Hepatocyte (in vitro differentiated cells): ENCODE results near the gene MRFAP1L1. TPM values are rescaled to one million over a fixed set of nuclear protein-coding genes. Genes with fewer than 3 reads are reported as not detected.

Source experiments
- DNase-seq: peaks from one replicate; pipeline ENCODE4 v3.0.0-alpha.2; 2016; ENCODE audit warnings: low spot score
- H2AFZ ChIP-seq: fragments of 200-600 bp; sonication (generic); 2 replicates; pipeline ENCODE4 v1.6.0; 2016; ENCODE audit warnings: antibody characterized with exemption, mild to moderate bottlenecking
- H3K27ac ChIP-seq: fragments of 200-600 bp; sonication (generic); 2 replicates; pipeline ENCODE4 v1.5.1; 2016; ENCODE audit warnings: mild to moderate bottlenecking
- H3K27me3 ChIP-seq: fragments of 200-600 bp; sonication (generic); 2 replicates; pipeline ENCODE4 v1.6.1; 2016
- H3K36me3 ChIP-seq: fragments of 200-600 bp; sonication (generic); replicated peaks from 2 replicates; pipeline ENCODE4 v1.5.1; 2016; ENCODE audit warnings: low read depth; ENCODE audit not compliant: insufficient read depth
- H3K4me1 ChIP-seq: fragments of 200-600 bp; sonication (generic); 2 replicates; pipeline ENCODE4 v1.5.1; 2016; ENCODE audit warnings: mild to moderate bottlenecking, moderate library complexity; ENCODE audit not compliant: insufficient read depth
- H3K4me2 ChIP-seq: fragments of 200-600 bp; sonication (generic); 2 replicates; pipeline ENCODE4 v1.6.0; 2016
- H3K4me3 ChIP-seq: fragments of 200-600 bp; sonication (generic); 2 replicates; pipeline ENCODE4 v1.5.1; 2016; ENCODE audit warnings: mild to moderate bottlenecking
- H3K79me2 ChIP-seq: fragments of 200-600 bp; sonication (generic); 2 replicates; pipeline ENCODE4 v1.6.0; 2017; ENCODE audit warnings: mild to moderate bottlenecking
- H3K9me2 ChIP-seq: fragments of 200-600 bp; sonication (generic); replicated peaks from 2 replicates; pipeline ENCODE4 v1.6.0; 2017; ENCODE audit warnings: mild to moderate bottlenecking; ENCODE audit not compliant: insufficient read depth
- H3K9me3 ChIP-seq: fragments of 200-600 bp; sonication (generic); 2 replicates; pipeline ENCODE4 v1.5.1; 2016; ENCODE audit warnings: low read depth, mild to moderate bottlenecking
- H4K20me1 ChIP-seq: fragments of 200-600 bp; sonication (generic); 2 replicates; pipeline ENCODE4 v1.6.0; 2016; ENCODE audit warnings: mild to moderate bottlenecking; ENCODE audit not compliant: insufficient read depth, poor library complexity, severe bottlenecking
- CTCF ChIP-seq: fragments of 200-600 bp; sonication (generic); IDR thresholded peaks from 2 replicates; pipeline ENCODE4 v1.5.1; 2016; ENCODE audit warnings: antibody characterized with exemption, mild to moderate bottlenecking; ENCODE audit not compliant: poor library complexity
- EZH2 ChIP-seq: fragments of 200-600 bp; sonication (generic); IDR thresholded peaks from 2 replicates; pipeline ENCODE4 v1.6.1; 2016; ENCODE audit warnings: antibody characterized with exemption, mild to moderate bottlenecking, borderline replicate concordance
- EZH2phosphoT487 ChIP-seq: fragments of 200-600 bp; sonication (generic); IDR thresholded peaks from one replicate; pipeline ENCODE4 v1.6.1; 2018; ENCODE audit warnings: antibody characterized with exemption, mild to moderate bottlenecking, low read depth, moderate library complexity; ENCODE audit not compliant: unreplicated experiment, severe bottlenecking
- WGBS: methylation state at CpG from one replicate; pipeline ENCODE4 v1.1.6; 2016; ENCODE audit warnings: low lambda C conversion rate; ENCODE audit errors: missing lambda C conversion rate; 5-methylcytosine and 5-hydroxymethylcytosine counted together
- polyA plus RNA-seq: library from polyadenylated mRNA; unstranded; fragments of >200 nt; fragmentation: Nextera tagmentation; extraction: Ambion mirVana; gene quantifications from 2 replicates; pipeline ENCODE4 v1.2.1, GENCODE V29; 2016
- total RNA-seq: library from RNA; depleted of rRNA; stranded (reverse); fragments of >200 nt; gene quantifications from 2 replicates; pipeline ENCODE4 v1.2.3, GENCODE V29; 2014

The MRFAP1L1 gene
- total and polyA plus RNA-seq, 2 experiments from 2014 or later = 60.8 to 84.9 TPM

GRCh38 chr4:6722891-6723290 lies 13.2 kb upstream of the MRFAP1L1 start:
- peaks cover 15% of the 10 kb centered on the region for H3K79me2 ChIP-seq

GRCh38 chr4:6721121-6721520 lies 11.5 kb upstream of the MRFAP1L1 start:
- Histone ChIP-seq H3K27me3 (no peaks in the 10 kb centered on the region), H3K79me2 (peaks cover 31% of the 10 kb centered on the region), H3K9me2 (no peaks in the 10 kb centered on the region), H3K36me3 (no peaks in the 10 kb centered on the region), H3K4me1 (peaks cover 7% of the 10 kb centered on the region), H2AFZ (no peak overlapping the region), H3K9me3 (no peaks in the 10 kb centered on the region), H3K4me2 (no peak overlapping the region), H4K20me1 (peaks cover 16% of the 10 kb centered on the region), H3K4me3 (no peak overlapping the region), H3K27ac (no peak overlapping the region)
- DNase-seq = no peak
- WGBS = 94% methylated on average over 10 of the region's 10 CpGs
- no peak for TF ChIP-seq EZH2phosphoT487
- no peak for TF ChIP-seq EZH2
- no peak for TF ChIP-seq CTCF

More at GRCh38 chr4:6722891-6723290, 13.2 kb upstream of the MRFAP1L1 start:
- Histone ChIP-seq H3K4me1 (peaks cover 6% of the 10 kb centered on the region), H3K4me2 (no peak overlapping the region), H3K9me3 (no peaks in the 10 kb centered on the region), H3K4me3 (no peak overlapping the region), H4K20me1 (peaks cover 6% of the 10 kb centered on the region), H3K36me3 (no peaks in the 10 kb centered on the region), H3K27me3 (no peaks in the 10 kb centered on the region), H3K27ac (no peak overlapping the region), H2AFZ (no peak overlapping the region), H3K9me2 (no peaks in the 10 kb centered on the region)
- no peak for DNase-seq
- 96% methylated on average over 12 of the region's 12 CpGs for WGBS
- TF ChIP-seq EZH2 (no peak), CTCF (no peak), EZH2phosphoT487 (no peak)

GRCh38 chr4:6720202-6720699 lies 10.6 kb upstream of the MRFAP1L1 start:
- no peak overlapping the region for H3K4me3 ChIP-seq
- H4K20me1 ChIP-seq = peaks cover 16% of the 10 kb centered on the region
- no peaks in the 10 kb centered on the region for H3K36me3 ChIP-seq
- no peak overlapping the region for H2AFZ ChIP-seq
- WGBS = 11% methylated on average over 14 of the region's 14 CpGs
- no peak for TF ChIP-seq EZH2phosphoT487
- TF ChIP-seq EZH2 = no peak
- peak; percentile 99 for TF ChIP-seq CTCF
- H3K9me3 ChIP-seq = no peaks in the 10 kb centered on the region
- H3K27ac ChIP-seq = no peak overlapping the region
- H3K79me2 ChIP-seq = peaks cover 31% of the 10 kb centered on the region
- H3K27me3 ChIP-seq = no peaks in the 10 kb centered on the region
- DNase-seq = peak; percentile 92
- peak overlapping the region; percentile 46 for H3K4me2 ChIP-seq
- H3K9me2 ChIP-seq = no peaks in the 10 kb centered on the region
- peaks cover 7% of the 10 kb centered on the region for H3K4me1 ChIP-seq
